GM19099 (cell line): Measurements from ENCODE around the gene DPEP2NB.

Experiments used
- POLR2A ChIP-seq: IDR thresholded peaks from 3 replicates; pipeline ENCODE4 v1.6.1; 2011; ENCODE audit warnings: low read depth; ENCODE audit not compliant: insufficient read length; ENCODE audit errors: extremely low read depth

Gene DPEP2NB

DNA sequence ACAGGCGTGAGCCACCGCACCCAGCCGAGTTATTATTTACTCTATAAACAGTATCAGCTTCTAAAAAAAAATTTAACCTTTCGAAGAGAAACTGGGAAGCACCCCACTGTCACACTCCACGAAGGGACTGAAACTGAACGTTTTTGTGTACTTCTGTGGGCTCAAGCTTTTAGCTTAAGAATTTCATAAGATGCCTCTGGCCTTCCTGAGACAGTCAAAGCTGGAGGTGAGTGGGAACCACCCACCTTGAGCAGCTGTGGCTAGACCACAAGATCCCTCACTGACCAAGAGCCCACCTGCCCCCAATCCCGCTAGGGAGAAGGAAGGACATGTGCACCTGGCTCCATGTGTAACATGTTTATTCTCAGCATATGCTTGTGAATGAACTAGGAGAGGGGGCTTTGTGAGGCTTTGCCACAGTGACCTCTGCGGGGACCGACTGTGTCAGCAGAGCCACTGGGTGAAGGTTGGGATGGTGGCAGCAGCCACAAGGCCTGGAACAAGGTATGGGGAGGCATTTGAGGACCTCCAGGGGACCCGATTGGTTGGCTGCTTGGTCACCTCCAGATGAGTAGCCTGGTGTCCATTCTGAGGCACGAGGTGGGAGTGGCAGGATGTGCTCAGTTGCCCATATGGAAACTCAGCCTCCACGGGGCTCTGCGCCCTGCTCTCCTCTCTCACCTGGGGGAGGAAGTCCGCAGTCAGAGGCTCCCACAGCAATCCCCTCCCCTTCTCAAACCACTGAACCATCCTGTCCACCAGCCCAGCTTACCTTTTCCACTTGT, 40.2 kb downstream of the DPEP2NB start:
- no peak for TF ChIP-seq POLR2A

DNA sequence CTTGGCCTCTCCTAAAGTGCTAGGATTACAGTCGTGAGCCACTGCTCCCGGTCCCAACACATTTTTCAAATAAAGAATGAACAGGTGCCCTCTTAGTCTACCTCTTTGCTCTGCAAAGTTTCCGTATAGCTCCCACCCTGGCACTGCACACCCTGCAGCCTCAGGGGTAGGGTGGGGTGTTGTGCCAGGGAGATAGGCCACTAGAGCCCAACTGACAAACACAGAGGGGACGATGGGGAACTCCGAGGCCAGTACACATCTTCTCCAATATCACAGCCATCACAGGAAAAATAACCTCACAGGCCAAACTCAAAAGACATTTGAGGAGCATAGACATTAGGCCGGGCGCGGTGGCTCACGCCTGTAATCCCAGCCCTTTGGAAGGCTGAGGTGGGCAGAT, 44.6 kb downstream of the DPEP2NB start:
- TF ChIP-seq POLR2A, result no peak

GRCh38 chr16:67969254-67970039, 46.3 kb downstream of the DPEP2NB start:
- no peak for TF ChIP-seq POLR2A

DNA sequence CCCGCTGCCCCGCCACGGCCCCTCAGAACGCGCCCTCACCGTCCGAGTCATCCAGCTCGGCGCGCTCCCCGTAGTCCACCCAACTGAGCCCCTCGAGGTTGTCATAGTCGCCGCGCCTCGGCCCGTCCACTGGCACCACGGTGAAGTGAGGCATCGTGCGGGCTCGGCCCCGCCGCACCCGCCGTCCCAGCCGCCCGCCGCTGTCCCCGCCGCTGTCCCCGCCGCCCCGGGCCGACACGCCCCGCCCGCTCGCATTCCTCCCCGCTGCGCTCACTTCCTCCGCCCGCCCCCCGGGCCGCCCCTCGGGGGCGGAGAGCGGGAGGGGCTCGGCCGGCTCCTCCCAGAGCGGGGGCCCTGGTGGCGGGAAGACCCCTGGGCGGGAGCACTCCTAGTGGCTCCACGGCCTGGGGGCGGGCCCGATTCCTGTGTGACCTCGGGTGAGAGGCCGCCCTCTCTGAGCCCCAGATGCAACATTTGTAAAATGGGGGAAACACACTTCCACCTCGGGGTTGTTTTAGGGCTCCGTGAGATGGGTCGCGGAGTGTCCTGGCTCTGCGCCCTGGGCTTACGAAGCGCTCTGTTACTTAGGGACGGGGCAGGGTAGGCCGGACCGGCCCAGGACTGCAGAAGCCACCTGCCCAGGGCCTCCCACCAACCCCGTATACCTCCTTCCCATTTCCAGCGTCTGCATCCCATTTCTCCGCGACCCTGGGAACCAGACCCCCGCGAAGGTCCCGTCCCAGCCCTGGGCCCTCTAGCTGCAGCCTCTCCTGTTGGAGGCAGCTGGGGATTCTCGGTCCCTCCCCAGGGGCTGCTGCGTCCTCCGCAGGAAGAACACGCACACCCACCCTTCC, 47.1 kb downstream of the DPEP2NB start, which contains the start of gene SLC12A4:
Gene SLC12A4, minus strand, starts transcription at position 238 of the 854 bp plus-strand sequence. Its CDS starts 84 bp downstream, at position 154.
- peak; percentile 60 for TF ChIP-seq POLR2A

DNA sequence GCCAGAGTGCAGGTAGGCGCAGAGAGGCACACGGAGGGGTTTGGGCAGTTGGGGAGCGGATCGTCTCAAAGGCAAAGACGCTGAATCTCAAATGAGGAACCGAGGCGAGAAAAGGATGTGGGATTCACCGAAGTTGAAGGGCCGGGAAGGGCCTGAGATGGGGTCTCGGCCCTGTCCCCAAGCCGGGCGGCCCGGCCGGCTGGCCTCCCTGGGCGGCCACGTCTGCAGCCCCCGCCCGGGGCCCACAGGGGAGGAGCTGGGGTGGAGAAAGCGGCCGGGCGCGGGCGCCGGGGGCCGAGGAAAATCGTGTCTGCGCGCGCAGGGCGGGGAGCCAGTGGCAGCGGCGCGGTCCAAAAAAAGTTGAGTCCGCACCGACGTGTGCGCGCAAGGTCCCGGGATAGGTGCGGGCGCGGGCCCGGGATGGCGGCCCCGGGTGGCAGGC, 47.7 kb downstream of the DPEP2NB start:
- TF ChIP-seq POLR2A, result no peak

DNA sequence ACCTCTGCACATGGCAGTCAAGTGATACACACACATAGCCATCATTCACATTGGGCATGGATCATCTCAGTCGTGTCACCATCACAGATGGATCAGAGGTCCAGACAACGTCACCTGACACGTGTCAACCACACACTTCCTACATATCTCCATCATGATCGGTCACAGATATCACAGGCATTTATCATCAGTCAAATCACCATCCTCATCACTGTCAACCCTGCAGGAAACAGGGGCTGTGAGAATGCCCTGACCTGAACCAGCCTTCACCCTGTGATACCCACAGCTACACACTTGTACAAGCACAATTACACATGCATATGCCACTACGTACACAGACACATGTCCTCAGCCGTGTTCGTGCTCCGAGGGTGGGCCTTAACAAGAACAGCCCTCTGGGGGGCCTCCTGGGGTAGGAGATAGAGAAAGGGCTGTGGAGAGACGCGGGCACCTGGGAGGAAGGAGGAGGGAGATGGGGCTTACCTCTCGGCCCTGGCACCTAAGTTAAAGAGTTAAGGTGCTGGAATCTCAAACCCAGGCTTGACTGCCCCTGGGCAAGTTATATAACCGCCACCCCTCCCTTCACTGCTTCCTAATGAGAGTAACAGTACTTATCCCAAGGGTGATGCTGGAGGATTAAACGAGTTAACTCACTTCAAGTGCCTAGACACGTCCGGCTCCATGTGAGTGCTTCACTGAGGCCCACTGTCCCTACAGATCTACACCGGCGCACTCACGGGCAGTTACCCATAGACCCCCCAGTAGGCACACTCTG, 48.3 kb downstream of the DPEP2NB start:
- TF ChIP-seq POLR2A, result no peak

GRCh38 chr16:67966549-67967182, 49.0 kb downstream of the DPEP2NB start:
- no peak for TF ChIP-seq POLR2A

GRCh38 chr16:67965668-67966548, 49.8 kb downstream of the DPEP2NB start:
- no peak for TF ChIP-seq POLR2A

GRCh38 chr16:67964477-67965131, 51.1 kb downstream of the DPEP2NB start:
- TF ChIP-seq POLR2A, result no peak

DNA sequence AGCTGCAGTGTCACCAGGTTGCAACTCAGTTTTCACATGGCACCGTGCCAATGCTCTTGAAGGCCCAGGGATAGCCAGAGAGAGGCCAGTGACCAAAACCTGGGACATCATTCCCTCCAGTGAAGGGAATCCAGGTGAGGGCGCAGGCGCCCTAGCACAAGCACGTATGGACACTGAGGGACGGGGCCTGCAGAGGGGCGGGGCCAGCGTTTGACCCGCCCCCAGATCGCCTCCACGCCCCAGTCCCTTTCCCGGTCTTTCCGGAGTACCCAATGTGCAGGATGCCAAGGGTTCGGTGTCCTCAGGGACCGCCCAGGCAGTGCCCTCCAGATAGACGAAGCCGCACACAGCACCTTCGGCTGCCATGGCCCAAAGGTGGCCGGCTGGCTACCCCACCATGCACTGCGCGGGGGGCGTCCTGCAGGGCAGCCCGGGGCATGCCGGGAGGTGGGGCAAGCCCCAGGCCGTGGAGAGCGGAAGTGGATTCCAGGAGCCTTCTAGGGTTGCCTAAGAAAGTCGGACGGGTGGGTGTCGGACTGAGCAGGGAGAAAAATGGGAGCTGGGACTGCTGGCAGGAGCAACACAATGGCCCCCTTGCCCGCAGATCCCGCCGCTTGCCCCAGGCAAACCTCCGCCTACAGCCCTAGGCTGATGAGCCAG, 51.9 kb downstream of the DPEP2NB start:
- no peak for TF ChIP-seq POLR2A
